H9 (cell line): ENCODE data around the gene PADI4. TPM values are rescaled to one million over a fixed set of nuclear protein-coding genes. Genes with fewer than 3 reads are reported as not detected.

Source experiments
- DNase-seq: peaks from one replicate; pipeline ENCODE4 v3.0.0-alpha.2; 2017
- H2AFZ ChIP-seq: one replicate; pipeline ENCODE4 v1.6.1; 2013; ENCODE audit warnings: mild to moderate bottlenecking, low read length, control low read depth, moderate library complexity
- H2AK5ac ChIP-seq: 2 replicates; pipeline ENCODE4 v1.6.1; 2013; ENCODE audit warnings: low read length, control low read depth, mixed read lengths; ENCODE audit not compliant: insufficient read length
- H2BK120ac ChIP-seq: one replicate; pipeline ENCODE4 v1.6.1; 2013; ENCODE audit warnings: low read depth, mild to moderate bottlenecking, low read length, control low read depth, inconsistent platforms; ENCODE audit not compliant: poor library complexity, severe bottlenecking
- H2BK12ac ChIP-seq: 2 replicates; pipeline ENCODE4 v1.6.1; 2013; ENCODE audit warnings: low read length, control low read depth, mixed read lengths, low read depth; ENCODE audit not compliant: insufficient read length
- H2BK15ac ChIP-seq: 2 replicates; pipeline ENCODE4 v1.6.1; 2013; ENCODE audit warnings: low read depth, low read length, control low read depth
- H2BK20ac ChIP-seq: one replicate; pipeline ENCODE4 v1.6.1; 2013; ENCODE audit warnings: low read depth, mild to moderate bottlenecking, low read length, control low read depth, inconsistent platforms; ENCODE audit not compliant: poor library complexity, severe bottlenecking
- H2BK5ac ChIP-seq: 2 replicates; pipeline ENCODE4 v1.6.1; 2013; ENCODE audit warnings: low read length, control low read depth, mixed read lengths; ENCODE audit not compliant: insufficient read length
- H3K14ac ChIP-seq: 2 replicates; pipeline ENCODE4 v1.6.1; 2013; ENCODE audit warnings: low read length, control low read depth; ENCODE audit not compliant: insufficient read depth
- H3K18ac ChIP-seq: 2 replicates; pipeline ENCODE4 v1.6.1; 2013; ENCODE audit warnings: low read depth, mild to moderate bottlenecking, mixed read lengths, low read length, control low read depth; ENCODE audit not compliant: insufficient read length
- H3K23ac ChIP-seq: 2 replicates; pipeline ENCODE4 v1.6.1; 2013; ENCODE audit warnings: low read length, control low read depth, mixed read lengths, low read depth; ENCODE audit not compliant: insufficient read length
- H3K23me2 ChIP-seq: 2 replicates; pipeline ENCODE4 v1.6.1; 2013; ENCODE audit warnings: low read depth, mild to moderate bottlenecking, mixed read lengths, low read length, control low read depth; ENCODE audit not compliant: insufficient read length, poor library complexity, severe bottlenecking
- H3K27ac ChIP-seq: 2 replicates; pipeline ENCODE4 v1.5.1; 2013; ENCODE audit warnings: low read length, control low read depth, mixed read lengths, low read depth; ENCODE audit not compliant: insufficient read length
- H3K27me3 ChIP-seq: 2 replicates; pipeline ENCODE4 v1.6.1; 2013; ENCODE audit warnings: low read length, control low read depth, inconsistent platforms; ENCODE audit not compliant: insufficient read depth
- H3K4ac ChIP-seq: 2 replicates; pipeline ENCODE4 v1.6.1; 2013; ENCODE audit warnings: low read depth, mild to moderate bottlenecking, control low read depth, inconsistent platforms, low read length, moderate library complexity
- H3K4me1 ChIP-seq: 2 replicates; pipeline ENCODE4 v1.6.1; 2013; ENCODE audit warnings: low read length, control low read depth, inconsistent platforms; ENCODE audit not compliant: insufficient read depth
- H3K4me2 ChIP-seq: 2 replicates; pipeline ENCODE4 v1.6.1; 2013; ENCODE audit warnings: low read length, control low read depth, mixed read lengths; ENCODE audit not compliant: insufficient read length, insufficient read depth
- H3K56ac ChIP-seq: 2 replicates; pipeline ENCODE4 v1.6.1; 2013; ENCODE audit warnings: low read depth, mild to moderate bottlenecking, mixed read lengths, low read length, control low read depth; ENCODE audit not compliant: insufficient read length
- H3K79me1 ChIP-seq: 2 replicates; pipeline ENCODE4 v1.6.1; 2013; ENCODE audit warnings: low read depth, mild to moderate bottlenecking, moderate library complexity, low read length, control low read depth, inconsistent platforms; ENCODE audit not compliant: insufficient read depth, poor library complexity, severe bottlenecking
- H3K79me2 ChIP-seq: 2 replicates; pipeline ENCODE4 v1.6.1; 2013; ENCODE audit warnings: low read length, control low read depth, inconsistent platforms; ENCODE audit not compliant: insufficient read depth
- H3K9ac ChIP-seq: 2 replicates; pipeline ENCODE4 v1.6.1; 2013; ENCODE audit warnings: low read length, control low read depth, mixed read lengths; ENCODE audit not compliant: insufficient read length; ENCODE audit errors: extremely low read depth
- H3K9me3 ChIP-seq: one replicate; pipeline ENCODE4 v1.6.1; 2013; ENCODE audit warnings: low read depth, low read length, inconsistent platforms; ENCODE audit not compliant: control insufficient read depth
- H3T11ph ChIP-seq: one replicate; pipeline ENCODE4 v1.6.1; 2013; ENCODE audit warnings: mild to moderate bottlenecking, low read length, control low read depth, inconsistent platforms
- H4K20me1 ChIP-seq: one replicate; pipeline ENCODE4 v1.6.1; 2013; ENCODE audit not compliant: control insufficient read depth, insufficient read length, insufficient read depth
- H4K5ac ChIP-seq: 2 replicates; pipeline ENCODE4 v1.6.1; 2013; ENCODE audit warnings: low read depth, mild to moderate bottlenecking, mixed read lengths, low read length, control low read depth; ENCODE audit not compliant: insufficient read length
- H4K8ac ChIP-seq: replicated peaks from 2 replicates; pipeline ENCODE4 v1.6.1; 2013; ENCODE audit warnings: low read length, control low read depth, mixed read lengths, low read depth; ENCODE audit not compliant: insufficient read length
- H4K91ac ChIP-seq: 2 replicates; pipeline ENCODE4 v1.6.1; 2013; ENCODE audit warnings: low read depth, mild to moderate bottlenecking, moderate library complexity, mixed read lengths, low read length, control low read depth; ENCODE audit not compliant: insufficient read length
- H3K27ac Mint-ChIP-seq, 3 experiments: 2 replicates in 2 of 3; 3 replicates in 1 of 3; pipeline ENCODE4 v1.8.0; 2020 to 2021; ENCODE audit warnings: mixed read lengths in 3 of 3, mild to moderate bottlenecking in 1 of 3, moderate library complexity in 1 of 3
- H3K27me3 Mint-ChIP-seq: 2 replicates; pipeline ENCODE4 v1.8.0; 2021; ENCODE audit warnings: low read depth, mild to moderate bottlenecking, moderate library complexity, mixed read lengths
- H3K36me3 Mint-ChIP-seq, 3 experiments: 2 replicates in 2 of 3; 3 replicates in 1 of 3; pipeline ENCODE4 v1.8.0; 2020 to 2021; ENCODE audit warnings: low read depth in 3 of 3, mixed read lengths in 3 of 3; ENCODE audit not compliant: insufficient read depth in 1 of 3
- H3K4me1 Mint-ChIP-seq, 2 experiments: 2 replicates each; pipeline ENCODE4 v1.8.0; 2020; ENCODE audit warnings: mixed read lengths in 2 of 2
- H3K4me3 Mint-ChIP-seq, 2 experiments: 2 replicates in 1 of 2; 3 replicates in 1 of 2; pipeline ENCODE4 v1.8.0; 2020 to 2021; ENCODE audit warnings: mild to moderate bottlenecking in 2 of 2, mixed read lengths in 2 of 2, moderate library complexity in 1 of 2
- H3K9me3 Mint-ChIP-seq, 2 experiments: 2 replicates in 1 of 2; 3 replicates in 1 of 2; pipeline ENCODE4 v1.8.0; 2020; ENCODE audit warnings: mild to moderate bottlenecking in 2 of 2, mixed read lengths in 2 of 2, moderate library complexity in 1 of 2
- WGBS: extraction: QIAGEN DNeasy Blood & Tissue Kit; methylation state at CpG from one replicate; pipeline ENCODE4 v1.1.7; 2013; ENCODE audit warnings: missing lambda C conversion rate, low lambda C conversion rate, mixed read lengths; ENCODE audit not compliant: insufficient read length; ENCODE audit errors: extremely low coverage; 5-methylcytosine and 5-hydroxymethylcytosine counted together
- total RNA-seq: library from RNA; stranded (reverse); gene quantifications from 2 replicates; pipeline ENCODE4 v1.2.1, GENCODE V29; 2021
- TF ChIP-seq, protein P1 (sequence below): fragments of 200-600 bp; sonication (generic); conservative IDR thresholded peaks from 3 replicates; pipeline ENCODE4 v1.8.0; 2021; ENCODE audit warnings: antibody characterized with exemption, mild to moderate bottlenecking

Gene PADI4
- total RNA-seq, 1 experiment from 2014 or later = 0.13 TPM

DNA sequence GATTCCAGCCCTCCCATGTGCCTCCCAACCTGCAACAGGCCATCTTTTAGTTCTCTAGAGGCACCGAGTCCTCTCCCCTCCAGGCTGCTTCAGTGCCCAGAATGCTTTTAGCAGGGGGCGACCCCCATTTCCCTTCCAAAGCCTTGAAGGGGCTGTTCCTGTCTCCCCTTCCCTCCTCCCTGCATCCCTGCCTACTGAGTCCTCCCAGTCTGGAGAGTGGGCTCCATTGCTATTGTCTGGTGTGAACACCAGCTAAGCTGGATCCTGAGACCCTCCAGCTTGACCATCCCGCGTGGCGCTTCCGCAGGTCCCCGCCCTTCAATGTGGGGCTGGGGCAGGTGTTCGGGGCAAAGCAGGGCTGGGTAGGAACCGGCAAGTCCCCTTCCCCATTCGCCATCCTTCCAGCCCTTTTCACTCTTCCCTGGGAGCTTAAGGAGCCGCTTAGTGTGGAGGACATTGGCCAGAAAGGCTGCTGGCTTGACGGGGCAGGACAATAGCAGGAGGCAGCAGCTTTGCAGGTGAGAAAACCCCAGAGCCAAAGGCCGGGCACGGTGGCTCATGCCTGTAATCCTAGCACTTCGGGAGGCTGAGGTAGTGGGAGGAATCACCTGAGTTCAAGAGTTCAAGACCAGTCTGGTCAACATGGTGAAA is 96.2 kb downstream of the PADI4 start:
- H3K9me3 ChIP-seq = no peaks in the 10 kb centered on the region
- no peak overlapping the region for H2BK12ac ChIP-seq
- peaks cover 42 to 56% of the 10 kb centered on the region in 2 experiments for H3K4me1 Mint-ChIP-seq
- no peaks in the 10 kb centered on the region for H3K23me2 ChIP-seq
- no peak overlapping the region for H2AK5ac ChIP-seq
- H4K91ac ChIP-seq = no peak overlapping the region
- no CpG with 5 or more reads among the region's 15 CpGs for WGBS
- H4K5ac ChIP-seq = no peak overlapping the region
- H3K56ac ChIP-seq = no peak overlapping the region
- H4K8ac ChIP-seq = no peak overlapping the region
- TF ChIP-seq, protein P1, sequence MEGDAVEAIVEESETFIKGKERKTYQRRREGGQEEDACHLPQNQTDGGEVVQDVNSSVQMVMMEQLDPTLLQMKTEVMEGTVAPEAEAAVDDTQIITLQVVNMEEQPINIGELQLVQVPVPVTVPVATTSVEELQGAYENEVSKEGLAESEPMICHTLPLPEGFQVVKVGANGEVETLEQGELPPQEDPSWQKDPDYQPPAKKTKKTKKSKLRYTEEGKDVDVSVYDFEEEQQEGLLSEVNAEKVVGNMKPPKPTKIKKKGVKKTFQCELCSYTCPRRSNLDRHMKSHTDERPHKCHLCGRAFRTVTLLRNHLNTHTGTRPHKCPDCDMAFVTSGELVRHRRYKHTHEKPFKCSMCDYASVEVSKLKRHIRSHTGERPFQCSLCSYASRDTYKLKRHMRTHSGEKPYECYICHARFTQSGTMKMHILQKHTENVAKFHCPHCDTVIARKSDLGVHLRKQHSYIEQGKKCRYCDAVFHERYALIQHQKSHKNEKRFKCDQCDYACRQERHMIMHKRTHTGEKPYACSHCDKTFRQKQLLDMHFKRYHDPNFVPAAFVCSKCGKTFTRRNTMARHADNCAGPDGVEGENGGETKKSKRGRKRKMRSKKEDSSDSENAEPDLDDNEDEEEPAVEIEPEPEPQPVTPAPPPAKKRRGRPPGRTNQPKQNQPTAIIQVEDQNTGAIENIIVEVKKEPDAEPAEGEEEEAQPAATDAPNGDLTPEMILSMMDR = no peak
- H3K9ac ChIP-seq = no peak overlapping the region
- no peak overlapping the region for H3K18ac ChIP-seq
- H3K79me1 ChIP-seq = no peaks in the 10 kb centered on the region
- no peak overlapping the region for H2BK15ac ChIP-seq
- H3K27me3 Mint-ChIP-seq = peaks cover 4% of the 10 kb centered on the region
- H3K27ac ChIP-seq = no peak overlapping the region
- no peak overlapping the region for H3K4ac ChIP-seq
- H3K4me3 Mint-ChIP-seq = no peak overlapping the region
- H3K9me3 Mint-ChIP-seq = no peaks in the 10 kb centered on the region
- H2BK20ac ChIP-seq = no peak overlapping the region
- H3K4me1 ChIP-seq = no peaks in the 10 kb centered on the region
- no peak overlapping the region for H3K23ac ChIP-seq
- peak; percentile 50 for DNase-seq
- H2BK120ac ChIP-seq = no peak overlapping the region
- no peak overlapping the region for H2AFZ ChIP-seq
- H3K27ac Mint-ChIP-seq = peak overlapping the region; percentile 40 to 81 (median 67); a peak in 5 of 7 replicates
- no peak overlapping the region for H3K14ac ChIP-seq
- no peak overlapping the region for H3K4me2 ChIP-seq
- no peak overlapping the region for H3T11ph ChIP-seq
- H3K36me3 Mint-ChIP-seq = peaks cover 17 to 38% (median 29%) of the 10 kb centered on the region in 3 experiments; a peak in 6 of 7 replicates
- no peak overlapping the region for H2BK5ac ChIP-seq
- H4K20me1 ChIP-seq = no peaks in the 10 kb centered on the region
- H3K27me3 ChIP-seq = no peaks in the 10 kb centered on the region
- no peaks in the 10 kb centered on the region for H3K79me2 ChIP-seq
